ACC112 (cell line): ENCODE data around the gene MMD2.
A peak's percentile ranks its signal among the peaks of the same experiment; 100 is the strongest.
"Not testable (repeated sequence)": the region's sequence is repeated elsewhere in the genome, so short reads cannot be mapped to it uniquely, and the experiment has no call there.

Experiments used
- H2AFZ ChIP-seq: fragments of 200-600 bp; sonication (generic); one replicate; pipeline ENCODE4 v1.6.0; 2017; ENCODE audit warnings: antibody characterized with exemption, low read length; ENCODE audit not compliant: unreplicated experiment
- H3K27ac ChIP-seq: fragments of 200-600 bp; sonication (generic); 2 replicates; pipeline ENCODE4 v1.5.1; 2014; ENCODE audit warnings: low read depth, mild to moderate bottlenecking, antibody characterized with exemption, low read length, moderate library complexity
- H3K27me3 ChIP-seq: fragments of 200-600 bp; sonication (generic); 2 replicates; pipeline ENCODE4 v1.6.1; 2014; ENCODE audit warnings: mild to moderate bottlenecking, antibody characterized with exemption, low read length, moderate library complexity, mixed read lengths; ENCODE audit not compliant: insufficient read depth
- H3K36me3 ChIP-seq: fragments of 200-600 bp; sonication (generic); 2 replicates; pipeline ENCODE4 v1.6.1; 2016; ENCODE audit warnings: mild to moderate bottlenecking, antibody characterized with exemption, low read length, moderate library complexity, mixed read lengths; ENCODE audit not compliant: insufficient read depth
- H3K4me1 ChIP-seq: fragments of 200-600 bp; sonication (generic); one replicate; pipeline ENCODE4 v1.6.1; 2016; ENCODE audit warnings: low read length, mixed read lengths; ENCODE audit not compliant: insufficient read depth, unreplicated experiment, control insufficient read depth
- H3K4me3 ChIP-seq: fragments of 200-600 bp; sonication (generic); 2 replicates; pipeline ENCODE4 v1.5.1; 2014; ENCODE audit warnings: mild to moderate bottlenecking, low read depth, low read length
- H3K79me2 ChIP-seq: fragments of 200-600 bp; sonication (generic); one replicate; pipeline ENCODE4 v1.6.0; 2016; ENCODE audit warnings: low read length; ENCODE audit not compliant: control insufficient read depth, unreplicated experiment, insufficient read depth

Gene MMD2

GRCh38 chr7:4982741-4983140 is 23.8 kb upstream of the MMD2 start:
- not testable (repeated sequence) for H3K4me1 ChIP-seq, H3K27ac ChIP-seq, H3K4me3 ChIP-seq, H3K27me3 ChIP-seq, H2AFZ ChIP-seq
- peaks cover 25% of the 10 kb centered on the region for H3K79me2 ChIP-seq
- H3K36me3 ChIP-seq, result peaks cover 27% of the 10 kb centered on the region

DNA sequence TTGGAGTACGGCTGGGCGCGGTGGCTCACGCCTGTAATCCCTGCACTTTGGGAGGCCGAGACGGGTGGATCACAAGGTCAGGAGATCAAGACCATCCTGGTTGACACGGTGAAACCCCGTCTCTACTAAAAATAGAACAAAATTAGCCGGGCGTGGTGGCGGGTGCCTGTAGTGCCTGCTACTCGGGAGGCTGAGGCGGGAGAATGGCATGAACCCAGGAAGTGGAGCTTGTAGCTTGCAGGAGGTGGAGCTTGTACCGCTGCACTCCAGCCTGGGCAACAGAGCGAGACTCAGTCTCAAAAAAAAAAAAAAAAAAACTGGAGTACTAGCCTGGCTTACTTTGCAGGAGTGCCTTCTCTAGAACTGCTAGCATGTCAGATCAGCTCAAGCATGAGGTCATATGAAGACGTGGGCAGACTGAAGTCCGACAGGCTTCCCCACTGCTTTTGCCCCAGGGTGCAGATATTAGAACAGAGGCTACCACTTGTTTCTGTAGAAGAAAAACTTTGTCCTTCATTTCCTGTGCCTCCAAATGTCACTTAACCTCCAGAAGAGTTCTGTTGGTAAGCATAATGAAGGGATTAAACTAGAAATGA is 22.4 kb upstream of the MMD2 start:
- H2AFZ ChIP-seq, H3K4me3 ChIP-seq, H3K27me3 ChIP-seq, H3K4me1 ChIP-seq, H3K27ac ChIP-seq: not testable (repeated sequence)
- Histone ChIP-seq H3K36me3 (peaks cover 27% of the 10 kb centered on the region), H3K79me2 (peaks cover 28% of the 10 kb centered on the region)

DNA sequence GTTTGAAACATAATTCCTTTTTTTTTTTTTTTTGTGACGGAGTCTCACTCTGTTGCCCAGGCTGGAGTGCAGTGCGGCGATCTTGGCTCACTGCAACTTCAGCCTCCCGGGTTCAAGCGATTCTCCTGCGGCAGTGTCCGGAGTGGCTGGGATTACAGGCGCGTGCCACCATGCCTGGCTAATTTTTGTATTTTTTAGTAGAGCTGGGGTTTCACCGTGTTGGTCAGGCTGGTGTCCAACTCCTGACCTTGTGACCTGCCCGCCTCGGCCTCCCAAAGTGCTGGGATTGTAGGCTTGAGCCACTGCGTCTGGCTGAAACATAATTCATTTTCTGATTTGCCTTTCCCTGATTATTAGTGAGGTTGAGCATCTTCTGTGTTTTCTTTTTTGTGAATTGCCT is 16.6 kb upstream of the MMD2 start:
- peaks cover 13% of the 10 kb centered on the region for H3K36me3 ChIP-seq
- not testable (repeated sequence) for H3K27ac ChIP-seq, H2AFZ ChIP-seq, H3K4me1 ChIP-seq, H3K27me3 ChIP-seq
- peak overlapping the region; percentile 95 for H3K4me3 ChIP-seq
- peaks cover 28% of the 10 kb centered on the region for H3K79me2 ChIP-seq

DNA sequence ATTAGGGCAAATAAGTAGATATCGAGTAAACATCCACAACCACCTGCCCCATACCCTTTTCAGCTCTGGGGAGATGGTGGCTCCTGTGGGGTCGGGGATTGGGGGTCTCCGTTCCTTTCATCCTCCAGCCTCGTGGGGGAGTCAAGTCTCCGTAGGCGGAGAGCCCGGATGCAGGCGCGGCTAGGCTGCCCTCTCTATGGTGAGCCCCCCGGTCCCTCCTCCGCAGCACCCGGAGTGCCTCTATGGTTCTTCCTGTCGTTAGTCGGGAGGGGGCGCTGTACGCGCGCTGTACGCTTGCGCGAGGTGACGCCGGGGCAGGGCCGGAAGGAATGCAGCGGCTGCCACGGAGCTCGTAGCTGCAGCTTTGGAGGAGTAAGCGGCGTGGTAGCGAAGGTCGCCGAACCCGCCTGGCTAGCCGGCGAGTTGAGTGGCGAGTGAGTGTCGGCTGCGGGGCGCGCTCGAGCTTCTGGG is 14.8 kb upstream of the MMD2 start:
- peak overlapping the region; percentile 11 for H2AFZ ChIP-seq
- H3K4me1 ChIP-seq, result no peaks in the 10 kb centered on the region
- no peaks in the 10 kb centered on the region for H3K27me3 ChIP-seq
- peaks cover 6% of the 10 kb centered on the region; the same call in 1 of the 2 replicates for H3K36me3 ChIP-seq
- H3K79me2 ChIP-seq, result peaks cover 21% of the 10 kb centered on the region
- peak overlapping the region; percentile 95 for H3K4me3 ChIP-seq
- H3K27ac ChIP-seq, result peak overlapping the region; percentile 58

- H3K27me3 ChIP-seq, H3K4me3 ChIP-seq, H2AFZ ChIP-seq, H3K4me1 ChIP-seq, H3K36me3 ChIP-seq, H3K27ac ChIP-seq: not testable (repeated sequence)
- H3K79me2 ChIP-seq, result peaks cover 19% of the 10 kb centered on the region
Measured at GRCh38 chr7:4972446-4972845, 13.5 kb upstream of the MMD2 start.

DNA sequence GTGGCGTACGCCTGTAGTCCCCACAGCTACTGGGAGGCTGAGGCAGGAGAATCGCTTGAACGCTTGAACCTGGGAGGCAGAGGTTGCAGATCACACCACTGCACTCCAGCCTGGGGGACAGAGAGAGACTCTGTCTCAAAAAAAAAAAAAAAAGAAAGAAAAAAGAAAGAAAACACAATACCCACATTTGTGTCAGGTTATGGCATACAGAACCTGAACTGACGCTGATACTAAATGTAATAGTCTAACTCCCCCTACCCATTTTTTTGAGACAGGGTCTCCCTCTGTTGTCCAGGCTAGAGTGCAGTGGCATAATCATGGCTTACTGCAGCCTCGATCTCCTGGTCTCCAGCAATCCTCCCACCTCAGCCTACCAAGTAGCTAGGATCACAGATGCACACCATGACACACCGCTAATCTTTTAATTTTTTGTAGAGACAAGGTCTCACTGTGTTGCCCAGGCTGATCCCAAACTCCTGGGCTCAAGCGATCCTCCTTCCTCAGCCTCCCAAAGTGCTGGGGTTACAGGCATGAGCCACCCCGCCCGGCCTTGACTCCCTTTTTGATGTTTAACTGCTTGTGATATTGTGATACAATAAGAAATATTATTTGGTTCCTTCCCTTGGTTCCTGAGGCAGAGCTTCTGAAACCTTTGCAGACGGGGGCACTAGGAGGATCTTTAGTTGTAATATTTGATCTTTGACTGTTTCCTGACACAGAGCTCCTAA is 6.5 kb upstream of the MMD2 start:
- peaks cover 11% of the 10 kb centered on the region for H3K27me3 ChIP-seq
- H3K4me3 ChIP-seq, result no peak overlapping the region
- H3K27ac ChIP-seq, result no peak overlapping the region
- H3K79me2 ChIP-seq, result no peaks in the 10 kb centered on the region
- no peaks in the 10 kb centered on the region for H3K4me1 ChIP-seq
- no peak overlapping the region for H2AFZ ChIP-seq
- no peaks in the 10 kb centered on the region for H3K36me3 ChIP-seq

DNA sequence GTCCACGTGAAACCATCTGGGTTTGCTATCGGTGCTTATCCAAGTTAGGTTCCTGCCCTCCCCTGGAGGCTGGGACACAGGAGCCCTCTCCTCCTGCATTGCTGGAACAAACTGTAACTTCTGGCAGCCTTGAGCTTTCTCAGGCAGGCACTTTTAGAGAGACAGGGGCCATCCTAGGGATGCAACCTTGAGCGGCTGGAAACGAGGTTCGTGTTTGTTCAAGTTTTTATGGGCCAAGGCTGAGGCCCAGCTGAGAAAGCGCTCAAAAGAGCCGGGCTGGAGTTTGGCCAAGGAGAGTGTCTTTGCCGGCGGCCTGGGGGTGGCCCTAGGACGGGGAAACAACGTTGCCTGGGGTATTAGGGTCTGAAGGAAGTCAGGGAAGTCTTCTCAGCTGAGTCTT is 5.5 kb upstream of the MMD2 start:
- Histone ChIP-seq H3K27me3 (peaks cover 14% of the 10 kb centered on the region), H3K27ac (no peak overlapping the region), H2AFZ (no peak overlapping the region)

GRCh38 chr7:4962872-4963775 is 4.1 kb upstream of the MMD2 start:
- no peak overlapping the region for H2AFZ ChIP-seq
- peaks cover 23% of the 10 kb centered on the region for H3K27me3 ChIP-seq
- H3K4me1 ChIP-seq, result no peaks in the 10 kb centered on the region
- no peaks in the 10 kb centered on the region for H3K79me2 ChIP-seq
- H3K27ac ChIP-seq, result no peak overlapping the region
- H3K36me3 ChIP-seq, result no peaks in the 10 kb centered on the region
- no peak overlapping the region for H3K4me3 ChIP-seq

More for the DNA sequence above, 5.5 kb upstream of the MMD2 start:
- no peaks in the 10 kb centered on the region for H3K36me3 ChIP-seq
- no peaks in the 10 kb centered on the region for H3K4me1 ChIP-seq
- H3K4me3 ChIP-seq, result no peak overlapping the region
- no peaks in the 10 kb centered on the region for H3K79me2 ChIP-seq

- Histone ChIP-seq H3K79me2 (no peaks in the 10 kb centered on the region), H3K4me3 (no peak overlapping the region), H2AFZ (no peak overlapping the region), H3K4me1 (no peaks in the 10 kb centered on the region), H3K27me3 (peaks cover 30% of the 10 kb centered on the region), H3K27ac (no peak overlapping the region), H3K36me3 (no peaks in the 10 kb centered on the region)
Measured at GRCh38 chr7:4960363-4960762, 1.4 kb upstream of the MMD2 start.

GRCh38 chr7:4959893-4960292 is 906 bp upstream of the MMD2 start:
- Histone ChIP-seq H2AFZ (no peak overlapping the region), H3K4me1 (no peaks in the 10 kb centered on the region), H3K27ac (no peak overlapping the region), H3K27me3 (peaks cover 34% of the 10 kb centered on the region), H3K4me3 (no peak overlapping the region), H3K36me3 (no peaks in the 10 kb centered on the region), H3K79me2 (no peaks in the 10 kb centered on the region)
